A673 (cell line): ENCODE results near the gene NSUN2. TPM values are rescaled to one million over a fixed set of nuclear protein-coding genes. Genes with fewer than 3 reads are reported as not detected.

Source experiments
- BruUV-seq: library from RNA; stranded (reverse); fragments of 400-500 nt; replicated peaks from 2 replicates; lab custom pipeline; 2021; lab: Mats Ljungman, UMichigan
- CTCF ChIA-PET: fragments of 300-600 bp; sonication (Branson Sonifier 250); formaldehyde crosslinking; loops from one replicate; lab custom pipeline; 2022; ENCODE audit warnings: antibody characterized with exemption; lab: Charles Lee
- POLR2A ChIA-PET: fragments of 300-600 bp; sonication (Branson Sonifier 250); formaldehyde crosslinking; loops from one replicate; lab custom pipeline; 2022; ENCODE audit warnings: antibody characterized with exemption; ENCODE audit not compliant: low non-redundant PET; lab: Charles Lee
- DNase-seq: peaks from one replicate; pipeline ENCODE4 v3.0.0-alpha.2; 2015; ENCODE audit warnings: low spot score
- H3K27ac ChIP-seq: fragments of 200-600 bp; sonication (generic); 2 replicates; pipeline ENCODE4 v1.5.1; 2016; ENCODE audit warnings: mixed run types, low read depth, mild to moderate bottlenecking, mixed read lengths, antibody characterized with exemption, low read length; ENCODE audit not compliant: poor library complexity, severe bottlenecking
- H3K27me3 ChIP-seq: fragments of 200-600 bp; sonication (generic); replicated peaks from 2 replicates; pipeline ENCODE4 v1.6.1; 2017; ENCODE audit warnings: mixed run types, low read depth, mild to moderate bottlenecking, mixed read lengths, antibody characterized with exemption, low read length; ENCODE audit not compliant: insufficient read depth, poor library complexity
- H3K36me3 ChIP-seq: fragments of 200-600 bp; sonication (generic); 2 replicates; pipeline ENCODE4 v1.6.1; 2016; ENCODE audit warnings: mixed run types, mild to moderate bottlenecking, mixed read lengths, antibody characterized with exemption, low read length; ENCODE audit not compliant: insufficient read depth, poor library complexity, severe bottlenecking
- H3K4me1 ChIP-seq: fragments of 200-600 bp; sonication (generic); 2 replicates; pipeline ENCODE4 v1.6.1; 2017; ENCODE audit warnings: mixed run types, mild to moderate bottlenecking, mixed read lengths, antibody characterized with exemption, low read length; ENCODE audit not compliant: insufficient read depth, poor library complexity, severe bottlenecking
- H3K4me3 ChIP-seq: fragments of 200-600 bp; sonication (generic); 2 replicates; pipeline ENCODE4 v1.5.1; 2016; ENCODE audit warnings: low read depth, mixed run types, mild to moderate bottlenecking, mixed read lengths, low read length; ENCODE audit not compliant: poor library complexity, severe bottlenecking
- H3K9me3 ChIP-seq: fragments of 200-600 bp; sonication (generic); 2 replicates; pipeline ENCODE4 v1.6.1; 2016; ENCODE audit warnings: mixed run types, low read depth, mild to moderate bottlenecking, mixed read lengths, antibody characterized with exemption, low read length; ENCODE audit not compliant: poor library complexity, severe bottlenecking
- CTCF ChIP-seq: fragments of 300-800, 200-600 bp; sonication (generic); conservative IDR thresholded peaks from 2 replicates; pipeline ENCODE4 v1.5.1; 2017; ENCODE audit warnings: low read depth, mild to moderate bottlenecking, antibody characterized with exemption, low read length, moderate library complexity, mixed read lengths
- EZH2 ChIP-seq: fragments of 200-600 bp; sonication (generic); IDR thresholded peaks from 2 replicates; pipeline ENCODE4 v1.6.1; 2017; ENCODE audit warnings: borderline replicate concordance, low read depth, mild to moderate bottlenecking, mixed read lengths, antibody characterized with exemption, low read length; ENCODE audit not compliant: poor library complexity, severe bottlenecking
- intact Hi-C: fragments of 100-400 bp; cut with micrococcal nuclease; formaldehyde crosslinking; loops from one replicate; pipeline ENCODE4 v1.10.0; 2022; ENCODE audit not compliant: unreplicated experiment
- total RNA-seq: library from RNA; stranded (reverse); gene quantifications from 2 replicates; pipeline ENCODE4 v1.2.3, GENCODE V29; 2021

The NSUN2 gene
- total RNA-seq, 1 experiment from 2014 or later, result 111 TPM

DNA sequence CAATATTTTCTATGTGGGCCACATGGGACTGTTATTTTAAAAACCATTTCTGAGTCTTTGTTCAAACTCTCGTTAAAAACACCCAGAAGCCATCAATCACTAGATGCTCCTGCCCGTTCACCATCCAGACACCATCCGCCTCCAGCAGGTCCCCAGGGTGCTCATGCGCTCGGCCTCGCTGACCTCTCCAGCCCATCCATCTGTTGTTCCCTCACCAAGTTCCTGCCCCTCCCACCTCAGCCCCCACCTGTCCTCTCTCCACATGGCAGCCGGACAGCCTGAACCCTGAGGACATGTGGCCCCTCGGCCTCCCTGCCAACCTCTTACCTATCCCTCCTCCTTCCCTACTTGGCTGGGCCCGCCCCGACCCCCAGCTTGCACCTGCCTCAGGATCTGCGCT lies 31.6 kb downstream of the NSUN2 start:
- POLR2A ChIA-PET, result no interaction called here
- H3K36me3 ChIP-seq, result peaks cover 71% of the 10 kb centered on the region
- BruUV-seq, result no TSS peak
- no peak for DNase-seq
- no peaks in the 10 kb centered on the region for H3K9me3 ChIP-seq
- CTCF ChIA-PET, result no interaction called here
- H3K27ac ChIP-seq, result no peak overlapping the region
- H3K4me3 ChIP-seq, result no peak overlapping the region
- intact Hi-C loops, result no loop called here
- H3K27me3 ChIP-seq, result no peaks in the 10 kb centered on the region
- TF ChIP-seq EZH2 (no peak), CTCF (no peak)
- no peaks in the 10 kb centered on the region for H3K4me1 ChIP-seq

DNA sequence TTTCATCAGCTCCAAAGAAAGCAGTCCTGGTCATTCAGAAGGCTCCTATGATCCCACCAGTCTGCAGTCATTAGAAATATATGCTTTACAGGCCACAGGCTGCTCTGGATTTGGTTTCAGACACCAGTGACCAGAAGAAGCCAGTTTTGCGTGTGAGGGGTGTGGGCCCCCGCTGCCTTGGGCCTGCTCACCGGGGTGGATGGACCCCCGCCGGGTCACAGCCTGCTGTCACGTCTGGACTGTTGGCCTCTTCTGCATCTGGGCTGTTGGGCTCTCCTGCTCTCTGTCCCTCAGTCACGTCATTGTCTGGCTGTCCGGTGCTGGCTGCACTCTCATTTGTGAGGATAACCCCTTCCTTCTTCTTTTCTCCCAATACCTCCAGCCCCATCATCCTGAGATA lies 33.1 kb downstream of the NSUN2 start:
- Histone ChIP-seq H3K27ac (no peak overlapping the region), H3K9me3 (no peaks in the 10 kb centered on the region), H3K36me3 (peaks cover 58% of the 10 kb centered on the region), H3K4me3 (no peak overlapping the region), H3K4me1 (no peaks in the 10 kb centered on the region), H3K27me3 (no peaks in the 10 kb centered on the region)
- intact Hi-C loops, result no loop called here
- CTCF ChIA-PET, result no interaction called here
- TF ChIP-seq EZH2 (no peak), CTCF (no peak)
- no peak for DNase-seq
- POLR2A ChIA-PET, result no interaction called here
- BruUV-seq, result no TSS peak

- no peak overlapping the region for H3K27ac ChIP-seq
- H3K36me3 ChIP-seq, result peaks cover 46% of the 10 kb centered on the region
- no peak for TF ChIP-seq CTCF
- ChIA-PET CTCF (no interaction called here), POLR2A (no interaction called here)
- no peaks in the 10 kb centered on the region for H3K27me3 ChIP-seq
- H3K4me1 ChIP-seq, result no peaks in the 10 kb centered on the region
- intact Hi-C loops, result no loop called here
- no peak for DNase-seq
- H3K9me3 ChIP-seq, result no peaks in the 10 kb centered on the region
- no TSS peak for BruUV-seq
- no peak overlapping the region for H3K4me3 ChIP-seq
Observed at GRCh38 chr5:6598351-6598900, 34.4 kb downstream of the NSUN2 start.
